MM.1S (cell line): ENCODE results near the gene ETNK2.
A peak's percentile ranks its signal among the peaks of the same experiment; 100 is the strongest.

ENCODE experiments used
- DNase-seq: peaks from one replicate; pipeline ENCODE4 v3.0.0-alpha.2; 2015
- H2AFZ ChIP-seq: fragments of 300-600 bp; sonication (generic); 2 replicates; pipeline ENCODE4 v1.6.0; 2016; ENCODE audit warnings: antibody characterized with exemption, low read length
- H3F3A ChIP-seq: fragments of 300-600 bp; sonication (generic); 2 replicates; pipeline ENCODE4 v1.6.1; 2016; ENCODE audit warnings: mild to moderate bottlenecking, antibody characterized with exemption, low read length, moderate library complexity, mixed read lengths; ENCODE audit not compliant: insufficient read depth
- H3K27ac ChIP-seq: fragments of 300-600 bp; sonication (generic); 2 replicates; pipeline ENCODE4 v1.5.1; 2016; ENCODE audit warnings: mild to moderate bottlenecking, low read length
- H3K27me3 ChIP-seq: fragments of 300-600 bp; sonication (generic); replicated peaks from 2 replicates; pipeline ENCODE4 v1.6.0; 2016; ENCODE audit warnings: low read length; ENCODE audit not compliant: insufficient read depth
- H3K36me3 ChIP-seq: fragments of 300-600 bp; sonication (generic); replicated peaks from 2 replicates; pipeline ENCODE4 v1.6.1; 2016; ENCODE audit warnings: mild to moderate bottlenecking, low read length, mixed read lengths; ENCODE audit not compliant: insufficient read depth
- H3K4me1 ChIP-seq: fragments of 300-600 bp; sonication (generic); 2 replicates; pipeline ENCODE4 v1.6.1; 2016; ENCODE audit warnings: low read length, mixed read lengths
- H3K4me2 ChIP-seq: fragments of 300-600 bp; sonication (generic); 2 replicates; pipeline ENCODE4 v1.6.0; 2016; ENCODE audit warnings: low read depth, low read length
- H3K4me3 ChIP-seq: fragments of 300-600 bp; sonication (generic); 2 replicates; pipeline ENCODE4 v1.5.1; 2016; ENCODE audit warnings: low read length, mixed read lengths
- H3K79me2 ChIP-seq: fragments of 300-600 bp; sonication (generic); 2 replicates; pipeline ENCODE4 v1.6.1; 2016; ENCODE audit warnings: mixed run types, low read length, mixed read lengths
- H3K9ac ChIP-seq: fragments of 300-600 bp; sonication (generic); 2 replicates; pipeline ENCODE4 v1.6.1; 2016; ENCODE audit warnings: low read length, mixed read lengths
- H3K9me2 ChIP-seq: fragments of 300-600 bp; sonication (generic); replicated peaks from 2 replicates; pipeline ENCODE4 v1.6.1; 2016; ENCODE audit warnings: mild to moderate bottlenecking, low read length, mixed read lengths; ENCODE audit not compliant: insufficient read depth
- H3K9me3 ChIP-seq: fragments of 300-600 bp; sonication (generic); replicated peaks from 2 replicates; pipeline ENCODE4 v1.6.1; 2016; ENCODE audit warnings: mild to moderate bottlenecking, low read length, mixed read lengths; ENCODE audit not compliant: insufficient read depth
- H4K20me1 ChIP-seq: fragments of 300-600 bp; sonication (generic); 2 replicates; pipeline ENCODE4 v1.6.1; 2016; ENCODE audit warnings: mild to moderate bottlenecking, low read length, moderate library complexity, mixed read lengths; ENCODE audit not compliant: insufficient read depth
- EZH2 ChIP-seq: fragments of 300-600 bp; sonication (generic); optimal IDR thresholded peaks from 2 replicates; pipeline ENCODE3; 2017; ENCODE audit warnings: low read depth, mild to moderate bottlenecking, antibody characterized with exemption, low read length, mixed read lengths
- EZH2phosphoT487 ChIP-seq: fragments of 300-600 bp; sonication (generic); IDR thresholded peaks from 2 replicates; pipeline ENCODE4 v1.6.1; 2018; ENCODE audit warnings: antibody characterized with exemption, low read length
- TF ChIP-seq, protein P1 (sequence below): fragments of 300-600 bp; sonication (generic); IDR thresholded peaks from 2 replicates; pipeline ENCODE4 v1.5.1; 2016; ENCODE audit warnings: antibody characterized with exemption, low read length, mixed read lengths

ETNK2 gene

DNA sequence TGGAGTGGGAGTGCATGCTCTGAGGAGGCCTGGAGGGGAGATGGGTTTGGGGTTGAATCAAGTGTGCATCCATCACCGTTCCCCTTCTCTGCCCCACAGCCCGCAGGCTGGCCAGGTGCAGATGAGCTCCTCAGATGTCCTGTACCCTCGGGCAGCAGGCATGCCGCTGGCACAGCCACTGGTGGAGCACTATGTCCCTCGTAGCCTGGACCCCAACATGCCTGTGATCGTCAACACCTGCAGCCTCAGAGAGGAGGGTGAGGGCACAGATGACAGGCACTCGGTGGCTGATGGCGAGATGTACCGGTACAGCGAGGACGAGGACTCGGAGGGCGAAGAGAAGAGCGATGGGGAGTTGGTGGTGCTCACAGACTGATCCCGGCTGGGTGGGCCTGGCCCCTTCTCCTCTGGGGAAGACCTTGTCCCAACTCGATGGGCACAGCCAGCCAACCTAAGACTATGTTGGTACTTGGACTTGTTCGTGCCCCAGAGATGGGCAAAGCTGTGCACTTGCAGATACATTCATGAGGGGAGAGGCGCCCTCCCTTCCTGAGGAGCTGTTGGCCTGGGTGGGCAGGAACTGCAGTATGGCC lies 26.0 kb downstream of the ETNK2 start:
- Histone ChIP-seq H3K79me2 (no peaks in the 10 kb centered on the region), H3K4me2 (no peak overlapping the region), H3K9me2 (no peaks in the 10 kb centered on the region), H3K4me1 (no peaks in the 10 kb centered on the region), H3K4me3 (no peak overlapping the region), H3K27me3 (no peaks in the 10 kb centered on the region), H3K27ac (no peak overlapping the region), H4K20me1 (no peaks in the 10 kb centered on the region), H3K9ac (no peak overlapping the region), H3K36me3 (no peaks in the 10 kb centered on the region), H2AFZ (no peak overlapping the region), H3K9me3 (no peaks in the 10 kb centered on the region), H3F3A (no peaks in the 10 kb centered on the region)
- no peak for DNase-seq
- TF ChIP-seq EZH2phosphoT487 (no peak), EZH2 (no peak)
- TF ChIP-seq, protein P1, sequence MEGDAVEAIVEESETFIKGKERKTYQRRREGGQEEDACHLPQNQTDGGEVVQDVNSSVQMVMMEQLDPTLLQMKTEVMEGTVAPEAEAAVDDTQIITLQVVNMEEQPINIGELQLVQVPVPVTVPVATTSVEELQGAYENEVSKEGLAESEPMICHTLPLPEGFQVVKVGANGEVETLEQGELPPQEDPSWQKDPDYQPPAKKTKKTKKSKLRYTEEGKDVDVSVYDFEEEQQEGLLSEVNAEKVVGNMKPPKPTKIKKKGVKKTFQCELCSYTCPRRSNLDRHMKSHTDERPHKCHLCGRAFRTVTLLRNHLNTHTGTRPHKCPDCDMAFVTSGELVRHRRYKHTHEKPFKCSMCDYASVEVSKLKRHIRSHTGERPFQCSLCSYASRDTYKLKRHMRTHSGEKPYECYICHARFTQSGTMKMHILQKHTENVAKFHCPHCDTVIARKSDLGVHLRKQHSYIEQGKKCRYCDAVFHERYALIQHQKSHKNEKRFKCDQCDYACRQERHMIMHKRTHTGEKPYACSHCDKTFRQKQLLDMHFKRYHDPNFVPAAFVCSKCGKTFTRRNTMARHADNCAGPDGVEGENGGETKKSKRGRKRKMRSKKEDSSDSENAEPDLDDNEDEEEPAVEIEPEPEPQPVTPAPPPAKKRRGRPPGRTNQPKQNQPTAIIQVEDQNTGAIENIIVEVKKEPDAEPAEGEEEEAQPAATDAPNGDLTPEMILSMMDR, result no peak

DNA sequence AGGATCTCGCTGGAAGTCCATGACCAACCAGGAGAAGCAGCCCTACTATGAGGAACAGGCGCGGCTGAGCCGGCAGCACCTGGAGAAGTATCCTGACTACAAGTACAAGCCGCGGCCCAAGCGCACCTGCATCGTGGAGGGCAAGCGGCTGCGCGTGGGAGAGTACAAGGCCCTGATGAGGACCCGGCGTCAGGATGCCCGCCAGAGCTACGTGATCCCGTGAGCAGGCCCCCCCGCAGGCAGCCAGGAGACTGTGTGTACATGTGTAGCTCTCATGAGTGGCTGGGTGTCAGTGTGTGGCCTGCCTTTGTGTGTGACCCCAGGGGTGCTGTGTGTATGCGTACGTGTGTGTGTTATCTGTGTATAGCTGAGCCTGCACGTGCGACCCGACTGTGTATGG lies 27.2 kb downstream of the ETNK2 start:
- no peak for TF ChIP-seq EZH2
- TF ChIP-seq EZH2phosphoT487, result no peak
- TF ChIP-seq, protein P1, result no peak
- no peak overlapping the region for H3K9ac ChIP-seq
- H3K4me1 ChIP-seq, result no peaks in the 10 kb centered on the region
- H3K27ac ChIP-seq, result no peak overlapping the region
- no peaks in the 10 kb centered on the region for H4K20me1 ChIP-seq
- H3K9me3 ChIP-seq, result no peaks in the 10 kb centered on the region
- no peaks in the 10 kb centered on the region for H3K9me2 ChIP-seq
- H3K4me2 ChIP-seq, result no peak overlapping the region
- H3F3A ChIP-seq, result no peaks in the 10 kb centered on the region
- no peak overlapping the region for H2AFZ ChIP-seq
- no peak for DNase-seq
- H3K36me3 ChIP-seq, result no peaks in the 10 kb centered on the region
- H3K4me3 ChIP-seq, result no peak overlapping the region
- no peaks in the 10 kb centered on the region for H3K79me2 ChIP-seq
- H3K27me3 ChIP-seq, result no peaks in the 10 kb centered on the region

DNA sequence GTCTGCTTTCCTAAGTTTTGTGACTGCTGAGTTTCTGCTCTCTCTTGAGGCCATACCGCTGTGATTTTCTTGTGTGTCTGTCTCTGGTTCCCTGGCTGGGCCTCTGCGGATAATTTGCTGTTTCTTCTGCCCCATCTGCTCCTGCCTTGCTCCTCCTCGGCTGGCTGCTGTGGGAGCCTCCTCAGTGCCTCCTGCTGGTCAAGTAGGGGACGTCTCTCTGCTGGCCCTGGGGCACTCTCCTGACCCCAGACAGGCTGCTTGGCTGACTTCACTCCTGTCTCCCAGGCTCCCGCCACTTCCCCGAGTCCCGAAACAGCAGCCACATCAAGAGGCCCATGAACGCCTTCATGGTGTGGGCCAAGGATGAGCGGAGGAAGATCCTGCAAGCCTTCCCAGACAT lies 28.5 kb downstream of the ETNK2 start:
- H3K9me2 ChIP-seq, result no peaks in the 10 kb centered on the region
- no peak overlapping the region for H3K9ac ChIP-seq
- DNase-seq, result no peak
- H3K4me2 ChIP-seq, result no peak overlapping the region
- no peaks in the 10 kb centered on the region for H4K20me1 ChIP-seq
- H3K4me3 ChIP-seq, result no peak overlapping the region
- no peaks in the 10 kb centered on the region for H3K9me3 ChIP-seq
- H3K4me1 ChIP-seq, result no peaks in the 10 kb centered on the region
- H3K27me3 ChIP-seq, result no peaks in the 10 kb centered on the region
- H3K79me2 ChIP-seq, result no peaks in the 10 kb centered on the region
- no peak overlapping the region for H2AFZ ChIP-seq
- H3F3A ChIP-seq, result no peaks in the 10 kb centered on the region
- TF ChIP-seq EZH2, result no peak
- TF ChIP-seq, protein P1, result peak; percentile 47
- no peak for TF ChIP-seq EZH2phosphoT487
- H3K36me3 ChIP-seq, result no peaks in the 10 kb centered on the region
- H3K27ac ChIP-seq, result no peak overlapping the region
